Keratinocyte (primary cell): ENCODE data around the gene OSBPL1A. TPM values are rescaled to one million over a fixed set of nuclear protein-coding genes. Genes with fewer than 3 reads are reported as not detected.

Experiments
- DNase-seq: peaks from one replicate; pipeline ENCODE4 v3.0.0-alpha.2; 2011; ENCODE audit warnings: low read depth, missing footprints, low spot score
- FAIRE-seq: peaks from 2 replicates; lab custom pipeline; 2011; peaks lifted over from hg19 to GRCh38; lab: Jason Lieb, UNC
- H2AFZ ChIP-seq: 2 replicates; pipeline ENCODE4 v1.6.0; 2012; ENCODE audit warnings: low read length, control low read depth, inconsistent platforms; ENCODE audit not compliant: control insufficient read depth
- H3K27ac ChIP-seq: 2 replicates; pipeline ENCODE4 v1.5.1; 2011; ENCODE audit warnings: low read length; ENCODE audit not compliant: control insufficient read depth, insufficient read depth
- H3K27me3 ChIP-seq: 3 replicates; pipeline ENCODE4 v1.6.0; 2011; ENCODE audit warnings: low read length; ENCODE audit not compliant: control insufficient read depth, insufficient read depth; ENCODE audit errors: extremely low read depth
- H3K36me3 ChIP-seq, 2 experiments: 2 replicates in 1 of 2; 3 replicates in 1 of 2; pipeline ENCODE4 v1.5.1; 2011; ENCODE audit warnings: low read length in 2 of 2, mild to moderate bottlenecking in 1 of 2; ENCODE audit not compliant: control insufficient read depth in 2 of 2, insufficient read depth in 2 of 2; ENCODE audit errors: extremely low read depth in 1 of 2
- H3K4me1 ChIP-seq: 3 replicates; pipeline ENCODE4 v1.5.1; 2011; ENCODE audit warnings: low read length; ENCODE audit not compliant: control insufficient read depth, insufficient read depth; ENCODE audit errors: extremely low read depth
- H3K4me2 ChIP-seq: 3 replicates; pipeline ENCODE4 v1.6.0; 2011; ENCODE audit warnings: low read depth, low read length; ENCODE audit not compliant: control insufficient read depth, insufficient read depth; ENCODE audit errors: extremely low read depth
- H3K4me3 ChIP-seq, 3 experiments: fragments of 200-600 bp in 1 of 3; sonication (generic) in 1 of 3; 2 replicates in 2 of 3; 3 replicates in 1 of 3; pipeline ENCODE4 v1.5.1; 2011 to 2016; ENCODE audit warnings: low read length in 3 of 3, mild to moderate bottlenecking in 3 of 3, control low read depth in 2 of 3, inconsistent platforms in 1 of 3, low read depth in 1 of 3, mixed read lengths in 1 of 3, mixed run types in 1 of 3, moderate library complexity in 1 of 3; ENCODE audit not compliant: control insufficient read depth in 2 of 3, insufficient read depth in 2 of 3; ENCODE audit errors: extremely low read depth in 1 of 3
- H3K79me2 ChIP-seq: 2 replicates; pipeline ENCODE4 v1.6.0; 2012; ENCODE audit warnings: low read length; ENCODE audit not compliant: control insufficient read depth, insufficient read depth
- H3K9ac ChIP-seq: 3 replicates; pipeline ENCODE4 v1.6.0; 2011; ENCODE audit warnings: low read length; ENCODE audit not compliant: control insufficient read depth, insufficient read depth; ENCODE audit errors: extremely low read depth
- H3K9me1 ChIP-seq: 3 replicates; pipeline ENCODE4 v1.6.0; 2011; ENCODE audit warnings: low read length; ENCODE audit not compliant: control insufficient read depth, insufficient read depth; ENCODE audit errors: extremely low read depth
- H3K9me3 ChIP-seq: 2 replicates; pipeline ENCODE4 v1.5.1; 2012; ENCODE audit warnings: low read depth, low read length; ENCODE audit not compliant: control insufficient read depth
- H4K20me1 ChIP-seq: 3 replicates; pipeline ENCODE4 v1.6.0; 2011; ENCODE audit warnings: low read length; ENCODE audit not compliant: control insufficient read depth, insufficient read depth; ENCODE audit errors: extremely low read depth
- EZH2 ChIP-seq: IDR thresholded peaks from one replicate; pipeline ENCODE4 v1.6.1; 2012; ENCODE audit warnings: inconsistent platforms, mild to moderate bottlenecking, low read length, moderate library complexity
- dilution Hi-C: fragments of 300-500 bp; cut with MboI; formaldehyde crosslinking; loops from one replicate; pipeline ENCODE4 v1.7.0; 2020; ENCODE audit warnings: low sequenced_read_pairs; ENCODE audit not compliant: extremely low pct_ligation_motif_present
- polyA plus RNA-seq, 5 experiments: library from polyadenylated mRNA; depleted of rRNA in 3 of 5; stranded (reverse) in 3 of 5; stranded (forward) in 1 of 5; unstranded in 1 of 5; fragments of >200 nt; gene quantifications; 1 replicate in 1 of 5; 2 replicates in 3 of 5; 3 replicates in 1 of 5; pipeline versions ENCODE4 v1.2.1 to v1.2.3, GENCODE V29; 2011 to 2012; ENCODE audit warnings: missing spikeins in 2 of 5, low read depth in 1 of 5, low replicate concordance in 1 of 5
- TF ChIP-seq, protein P1 (sequence below), 3 experiments: IDR thresholded peaks in 1 of 3; conservative IDR thresholded peaks in 1 of 3; optimal IDR thresholded peaks in 1 of 3; 2 replicates in 2 of 3; 3 replicates in 1 of 3; pipeline versions ENCODE3 to v1.5.1; 2011; ENCODE audit warnings: low read length in 3 of 3, mild to moderate bottlenecking in 3 of 3, moderate library complexity in 2 of 3, control low read depth in 1 of 3, inconsistent platforms in 1 of 3; ENCODE audit not compliant: insufficient read depth in 2 of 3; ENCODE audit errors: extremely low read depth in 1 of 3

OSBPL1A gene
- polyA plus RNA-seq, 1 donor (not counting 4 experiments of a cell fraction or from before 2014, with no cell fraction given): 17.7 TPM

GRCh38 chr18:24427484-24427883 lies 29.9 kb upstream of the OSBPL1A start:
- no peak for FAIRE-seq
- H3K27ac ChIP-seq: peak overlapping the region; percentile 91
- H3K79me2 ChIP-seq: peaks cover 13% of the 10 kb centered on the region
- no peaks in the 10 kb centered on the region for H3K27me3 ChIP-seq
- peak overlapping the region; percentile 88 for H2AFZ ChIP-seq
- peak overlapping the region; percentile 94 for H3K9ac ChIP-seq
- H3K9me1 ChIP-seq: no peaks in the 10 kb centered on the region
- H3K9me3 ChIP-seq: no peaks in the 10 kb centered on the region
- H3K4me3 ChIP-seq: peak overlapping the region; percentile 84 to 97 (median 90)
- H3K36me3 ChIP-seq: peaks cover 2 to 5% of the 10 kb centered on the region in 2 experiments
- DNase-seq: no peak
- TF ChIP-seq, protein P1, sequence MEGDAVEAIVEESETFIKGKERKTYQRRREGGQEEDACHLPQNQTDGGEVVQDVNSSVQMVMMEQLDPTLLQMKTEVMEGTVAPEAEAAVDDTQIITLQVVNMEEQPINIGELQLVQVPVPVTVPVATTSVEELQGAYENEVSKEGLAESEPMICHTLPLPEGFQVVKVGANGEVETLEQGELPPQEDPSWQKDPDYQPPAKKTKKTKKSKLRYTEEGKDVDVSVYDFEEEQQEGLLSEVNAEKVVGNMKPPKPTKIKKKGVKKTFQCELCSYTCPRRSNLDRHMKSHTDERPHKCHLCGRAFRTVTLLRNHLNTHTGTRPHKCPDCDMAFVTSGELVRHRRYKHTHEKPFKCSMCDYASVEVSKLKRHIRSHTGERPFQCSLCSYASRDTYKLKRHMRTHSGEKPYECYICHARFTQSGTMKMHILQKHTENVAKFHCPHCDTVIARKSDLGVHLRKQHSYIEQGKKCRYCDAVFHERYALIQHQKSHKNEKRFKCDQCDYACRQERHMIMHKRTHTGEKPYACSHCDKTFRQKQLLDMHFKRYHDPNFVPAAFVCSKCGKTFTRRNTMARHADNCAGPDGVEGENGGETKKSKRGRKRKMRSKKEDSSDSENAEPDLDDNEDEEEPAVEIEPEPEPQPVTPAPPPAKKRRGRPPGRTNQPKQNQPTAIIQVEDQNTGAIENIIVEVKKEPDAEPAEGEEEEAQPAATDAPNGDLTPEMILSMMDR (optimal IDR thresholded peaks at IDR 0.05 in 1 of 3, IDR thresholded peaks at IDR 0.05 in 1 of 3, conservative IDR thresholded peaks at IDR 0.05 in 1 of 3; ENCODE audit: extremely low read depth in 1 of 3, insufficient read depth in 2 of 3, low read length in 3 of 3): no peak
- no peak for TF ChIP-seq EZH2
- dilution Hi-C loops: no loop called here
- peak overlapping the region; percentile 93 for H3K4me2 ChIP-seq
- no peaks in the 10 kb centered on the region for H4K20me1 ChIP-seq
- H3K4me1 ChIP-seq: peaks cover 12% of the 10 kb centered on the region

GRCh38 chr18:24426398-24427294 lies 29.0 kb upstream of the OSBPL1A start, which contains the start of gene IMPACT:
TSS of gene IMPACT (plus strand) at chr18:24426670. CDS start at chr18:24426757, 87 bp downstream.
- Histone ChIP-seq H3K9ac (peak within 1 kb of the TSS; percentile 94), H3K36me3 (peaks cover 2 to 5% of the 10 kb centered on the region in 2 experiments), H4K20me1 (no peaks in the 10 kb centered on the region), H3K4me1 (peaks cover 12% of the 10 kb centered on the region), H3K4me2 (peak within 1 kb of the TSS; percentile 93), H3K79me2 (peaks cover 13% of the 10 kb centered on the region), H3K27ac (peak within 1 kb of the TSS; percentile 91), H2AFZ (peak within 1 kb of the TSS; percentile 93), H3K9me3 (no peaks in the 10 kb centered on the region), H3K4me3 (peak within 1 kb of the TSS; percentile 84 to 97 (median 90)), H3K27me3 (no peaks in the 10 kb centered on the region), H3K9me1 (no peaks in the 10 kb centered on the region)
- TF ChIP-seq EZH2: no peak
- TF ChIP-seq, protein P1 (optimal IDR thresholded peaks at IDR 0.05 in 1 of 3, IDR thresholded peaks at IDR 0.05 in 1 of 3, conservative IDR thresholded peaks at IDR 0.05 in 1 of 3; ENCODE audit: extremely low read depth in 1 of 3, insufficient read depth in 2 of 3, low read length in 3 of 3): no peak
- FAIRE-seq: no peak
- dilution Hi-C loops: no loop called here
- DNase-seq: peak; percentile 15
